ENCODE results near the gene RNF128.

GRCh38 chrX:106811131-106811910 lies 84.8 kb downstream of the RNF128 start:
- TF ChIP-seq EZH2 (IDR thresholded peaks at IDR 0.05; ENCODE audit: borderline replicate concordance, low read length) = no peak
- TF ChIP-seq CTCF (IDR thresholded peaks at IDR 0.05; ENCODE audit: low read length) = no peak
